Activated CD8-positive, alpha-beta T cell treated with anti-CD3 and anti-CD28 coated beads, Interleukin-2, amount 10 ng/mL, durations not matched to agents 7 days and 5 days (primary cell): ENCODE results near the gene PDCD7. TPM values are rescaled to one million over a fixed set of nuclear protein-coding genes. Genes with fewer than 3 reads are reported as not detected.
A peak's percentile ranks its signal among the peaks of the same experiment; 100 is the strongest.
"Not testable (repeated sequence)": the region's sequence is repeated elsewhere in the genome, so short reads cannot be mapped to it uniquely, and the experiment has no call there.

Experiments used
- ATAC-seq: fragments of 150-1000 bp; cut with Tn5 transposase; one replicate; pipeline ENCODE4 v1.10.0; 2021; ENCODE audit warnings: moderate library complexity
- CTCF ChIA-PET: fragments of 350-600 bp; sonication (Branson Sonifier 250); formaldehyde crosslinking; loops from one replicate; lab custom pipeline; 2021; ENCODE audit warnings: antibody characterized with exemption; lab: Charles Lee
- POLR2A ChIA-PET: fragments of 350-600 bp; sonication (Branson Sonifier 250); formaldehyde crosslinking; loops from one replicate; lab custom pipeline; 2021; ENCODE audit warnings: antibody characterized with exemption; lab: Charles Lee
- DNase-seq: peaks from one replicate; pipeline ENCODE4 v3.0.0-alpha.2; 2020
- H3K27ac Mint-ChIP-seq: one replicate; pipeline ENCODE4 v1.8.0; 2021; ENCODE audit warnings: mild to moderate bottlenecking, mixed read lengths
- H3K27me3 Mint-ChIP-seq: one replicate; pipeline ENCODE4 v1.8.0; 2021; ENCODE audit warnings: low read depth, mixed read lengths
- H3K36me3 Mint-ChIP-seq: one replicate; pipeline ENCODE4 v1.8.0; 2021; ENCODE audit warnings: low read depth, mixed read lengths
- H3K4me1 Mint-ChIP-seq: one replicate; pipeline ENCODE4 v1.8.0; 2021; ENCODE audit warnings: low read depth, mixed read lengths
- H3K4me3 Mint-ChIP-seq: one replicate; pipeline ENCODE4 v1.8.0; 2021; ENCODE audit warnings: mild to moderate bottlenecking, mixed read lengths
- H3K9me3 Mint-ChIP-seq: one replicate; pipeline ENCODE4 v1.8.0; 2022; ENCODE audit warnings: mixed read lengths; ENCODE audit not compliant: insufficient read depth
- total RNA-seq, 2 experiments: library from RNA; stranded (reverse); gene quantifications; one replicate each; pipeline ENCODE4 v1.2.3, GENCODE V29; 2021

Gene PDCD7
- total RNA-seq, 2 experiments from 2014 or later, result 31.5 to 34.9 TPM

- Mint-ChIP-seq H3K4me3 (no peak overlapping the region), H3K27me3 (no peaks in the 10 kb centered on the region), H3K36me3 (peaks cover 16% of the 10 kb centered on the region), H3K4me1 (no peaks in the 10 kb centered on the region), H3K9me3 (no peaks in the 10 kb centered on the region), H3K27ac (no peak overlapping the region)
- ATAC-seq (no peak), DNase-seq (no peak)
- CTCF ChIA-PET, result interaction anchor here (0.7 kb wide), 1 partner anchor 12 kb away, joined by 3 read pairs; no protein-coding TSS in a partner anchor
- POLR2A ChIA-PET, result interaction anchor here (1.0 to 2.0 kb wide), 2 partner anchors 136 to 141 kb away, joined by 3 to 7 read pairs; partner anchors contain the start of gene RNU5B-1
Observed at GRCh38 chr15:65164139-65164538, 30.5 kb upstream of the PDCD7 start.

DNA sequence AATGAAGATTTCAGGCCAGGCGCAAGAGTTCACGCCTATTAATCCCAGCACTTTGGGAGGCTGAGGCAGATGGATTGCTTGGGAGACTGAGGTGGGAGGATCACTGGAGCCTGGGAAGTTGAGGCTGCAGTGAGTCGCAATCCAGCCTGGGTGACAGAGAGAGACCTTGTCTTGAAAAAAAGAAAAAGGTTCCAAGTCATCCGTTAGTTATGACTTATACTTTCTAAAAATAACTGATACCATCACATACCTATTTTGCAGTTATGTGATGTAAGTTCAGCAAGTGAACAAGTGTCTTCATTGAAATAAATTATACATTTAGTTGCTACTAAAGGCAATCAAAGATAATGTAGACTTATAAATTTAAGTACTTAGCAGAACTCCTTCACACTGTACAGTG is 29.4 kb upstream of the PDCD7 start:
- Mint-ChIP-seq H3K4me3 (no peak overlapping the region), H3K27me3 (no peaks in the 10 kb centered on the region), H3K27ac (no peak overlapping the region), H3K4me1 (no peaks in the 10 kb centered on the region), H3K9me3 (no peaks in the 10 kb centered on the region), H3K36me3 (peaks cover 16% of the 10 kb centered on the region)
- CTCF ChIA-PET, result no interaction called here
- DNase-seq (no peak), ATAC-seq (no peak)
- POLR2A ChIA-PET, result no interaction called here

DNA sequence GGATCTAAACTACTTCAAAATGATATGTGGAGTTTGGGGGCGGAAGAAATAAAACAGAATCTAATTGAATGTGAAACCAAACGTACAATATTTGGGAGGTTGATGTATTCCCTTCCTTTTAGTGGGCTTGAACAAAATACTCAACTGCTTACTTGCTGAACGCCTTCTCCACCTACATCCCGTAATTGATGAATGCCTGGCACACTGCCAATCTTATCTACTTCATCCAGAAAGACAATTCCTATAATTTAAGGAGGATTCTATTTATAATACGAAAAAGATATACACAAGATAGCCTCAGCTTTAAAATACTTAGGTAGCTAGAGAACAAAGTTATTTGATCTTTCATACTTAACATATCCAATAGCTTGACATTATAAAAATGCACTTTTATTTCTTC is 23.1 kb upstream of the PDCD7 start:
- Mint-ChIP-seq H3K4me1 (no peaks in the 10 kb centered on the region), H3K4me3 (no peak overlapping the region), H3K27ac (no peak overlapping the region), H3K36me3 (peaks cover 27% of the 10 kb centered on the region), H3K9me3 (no peaks in the 10 kb centered on the region), H3K27me3 (no peaks in the 10 kb centered on the region)
- no peak for ATAC-seq
- ChIA-PET POLR2A (no interaction called here), CTCF (interaction anchor here (0.8 to 1.1 kb wide), 2 partner anchors 55 to 125 kb away, joined by 3 to 4 read pairs; no protein-coding TSS in a partner anchor)
- DNase-seq, result no peak

DNA sequence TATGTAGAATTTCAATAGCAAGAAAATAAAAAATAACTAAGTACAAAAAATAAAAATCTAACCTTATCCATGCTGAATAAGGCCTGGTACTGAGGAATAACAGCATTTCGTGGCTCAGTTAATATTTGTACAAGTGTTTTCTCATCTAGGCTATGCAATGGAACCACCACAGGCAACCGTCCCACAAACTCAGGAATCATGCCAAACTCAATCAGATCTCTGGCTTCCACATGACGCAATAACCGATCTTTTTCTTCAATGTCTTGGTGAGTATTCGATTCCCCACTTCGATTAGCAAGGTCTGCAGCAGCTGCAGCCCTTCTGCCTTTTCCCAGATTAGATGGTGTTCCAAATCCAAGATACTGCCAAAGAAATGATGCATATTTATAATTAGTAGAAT is 21.1 kb upstream of the PDCD7 start:
- no peaks in the 10 kb centered on the region for H3K9me3 Mint-ChIP-seq
- no peaks in the 10 kb centered on the region for H3K27me3 Mint-ChIP-seq
- peaks cover 31% of the 10 kb centered on the region for H3K36me3 Mint-ChIP-seq
- H3K4me3 Mint-ChIP-seq, result no peak overlapping the region
- POLR2A ChIA-PET, result no interaction called here
- DNase-seq (no peak), ATAC-seq (no peak)
- CTCF ChIA-PET, result interaction anchor here (1.1 kb wide), 1 partner anchor 54 kb away, joined by 3 read pairs; no protein-coding TSS in a partner anchor
- H3K4me1 Mint-ChIP-seq, result no peaks in the 10 kb centered on the region
- H3K27ac Mint-ChIP-seq, result no peak overlapping the region

GRCh38 chr15:65147902-65148301 is 14.3 kb upstream of the PDCD7 start:
- Mint-ChIP-seq H3K27me3 (no peaks in the 10 kb centered on the region), H3K9me3 (no peaks in the 10 kb centered on the region), H3K4me1 (no peaks in the 10 kb centered on the region), H3K27ac (no peak overlapping the region), H3K36me3 (peaks cover 14% of the 10 kb centered on the region), H3K4me3 (no peak overlapping the region)
- ChIA-PET POLR2A (interaction anchor here (0.9 kb wide), 2 partner anchors 13 to 157 kb away, joined by 3 read pairs; partner anchors contain the start of gene RNU5B-1), CTCF (interaction anchor here (0.9 to 1.4 kb wide), 2 partner anchors 14 to 95 kb away, joined by 3 read pairs; no protein-coding TSS in a partner anchor)
- DNase-seq (no peak), ATAC-seq (no peak)

DNA sequence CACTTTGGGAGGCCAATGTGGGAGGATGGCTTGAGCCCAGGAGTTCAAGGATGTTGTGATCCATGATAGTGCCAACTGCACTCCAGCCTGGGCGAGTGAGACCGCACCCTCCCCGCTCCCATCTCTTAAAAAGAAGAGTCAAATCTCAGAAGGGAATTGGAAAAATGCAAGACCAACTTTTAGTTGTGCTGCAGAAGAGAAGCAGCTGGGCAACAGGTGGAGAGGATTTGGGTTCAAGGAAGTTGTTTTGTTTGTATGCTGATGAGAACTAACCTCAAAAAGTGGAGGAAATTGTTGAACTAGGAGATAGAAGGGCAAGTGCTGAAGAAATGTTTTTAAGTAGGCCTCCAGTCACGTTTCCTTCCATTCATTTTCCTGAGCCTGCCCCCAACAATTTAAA is 12.8 kb upstream of the PDCD7 start:
- no peaks in the 10 kb centered on the region for H3K4me1 Mint-ChIP-seq
- no peak overlapping the region for H3K27ac Mint-ChIP-seq
- H3K9me3 Mint-ChIP-seq, result no peaks in the 10 kb centered on the region
- CTCF ChIA-PET, result no interaction called here
- POLR2A ChIA-PET, result no interaction called here
- no peak overlapping the region for H3K4me3 Mint-ChIP-seq
- H3K27me3 Mint-ChIP-seq, result no peaks in the 10 kb centered on the region
- no peak for DNase-seq
- H3K36me3 Mint-ChIP-seq, result peaks cover 8% of the 10 kb centered on the region
- ATAC-seq, result no peak

- H3K27ac Mint-ChIP-seq, POLR2A ChIA-PET, H3K4me3 Mint-ChIP-seq, H3K9me3 Mint-ChIP-seq, H3K27me3 Mint-ChIP-seq, H3K4me1 Mint-ChIP-seq, DNase-seq, CTCF ChIA-PET, ATAC-seq, H3K36me3 Mint-ChIP-seq: not testable (repeated sequence)
Observed at GRCh38 chr15:65138631-65139030, 5.0 kb upstream of the PDCD7 start.

- H3K36me3 Mint-ChIP-seq, H3K27ac Mint-ChIP-seq, DNase-seq, H3K9me3 Mint-ChIP-seq, POLR2A ChIA-PET, ATAC-seq, CTCF ChIA-PET, H3K4me1 Mint-ChIP-seq, H3K27me3 Mint-ChIP-seq, H3K4me3 Mint-ChIP-seq: not testable (repeated sequence)
Observed at GRCh38 chr15:65137893-65138292, 4.3 kb upstream of the PDCD7 start.

DNA sequence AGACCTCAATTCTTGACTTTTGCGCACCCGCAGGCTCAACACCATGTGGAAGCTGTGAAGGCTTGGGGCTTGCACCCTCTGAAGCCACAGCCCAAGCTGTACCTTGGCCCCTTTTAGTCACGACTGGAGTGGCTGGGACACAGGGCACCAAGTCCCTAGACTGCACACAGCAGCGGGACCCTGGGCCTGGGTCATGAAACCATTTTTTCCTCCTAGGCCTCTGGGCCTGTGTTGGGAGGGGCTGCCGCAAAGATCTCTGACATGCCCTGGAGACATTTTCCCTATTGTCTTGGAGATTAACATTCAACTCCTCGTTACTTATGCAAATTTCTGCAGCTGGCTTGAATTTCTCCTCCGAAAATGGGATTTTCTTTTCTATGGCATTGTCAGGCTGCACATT is 3.5 kb upstream of the PDCD7 start:
- H3K27ac Mint-ChIP-seq, CTCF ChIA-PET, H3K36me3 Mint-ChIP-seq, H3K27me3 Mint-ChIP-seq, H3K9me3 Mint-ChIP-seq, POLR2A ChIA-PET, H3K4me3 Mint-ChIP-seq, DNase-seq, H3K4me1 Mint-ChIP-seq, ATAC-seq: not testable (repeated sequence)

GRCh38 chr15:65134538-65134937 is 930 bp upstream of the PDCD7 start:
- ChIA-PET POLR2A (interaction anchor here (0.8 to 1.6 kb wide), 6 partner anchors 47 to 177 kb away, joined by 3 to 11 read pairs (median 4); partner anchors contain the start of gene RNU5B-1), CTCF (interaction anchor here (0.7 to 1.2 kb wide), 2 partner anchors 14 to 101 kb away, joined by 3 read pairs; no protein-coding TSS in a partner anchor)
- peak overlapping the region; percentile 88 for H3K4me3 Mint-ChIP-seq
- H3K4me1 Mint-ChIP-seq, result peaks cover 19% of the 10 kb centered on the region
- no peak for ATAC-seq
- H3K36me3 Mint-ChIP-seq, result peaks cover 7% of the 10 kb centered on the region
- H3K27ac Mint-ChIP-seq, result peak overlapping the region; percentile 97
- no peaks in the 10 kb centered on the region for H3K27me3 Mint-ChIP-seq
- DNase-seq, result no peak
- H3K9me3 Mint-ChIP-seq, result peaks cover 4% of the 10 kb centered on the region

DNA sequence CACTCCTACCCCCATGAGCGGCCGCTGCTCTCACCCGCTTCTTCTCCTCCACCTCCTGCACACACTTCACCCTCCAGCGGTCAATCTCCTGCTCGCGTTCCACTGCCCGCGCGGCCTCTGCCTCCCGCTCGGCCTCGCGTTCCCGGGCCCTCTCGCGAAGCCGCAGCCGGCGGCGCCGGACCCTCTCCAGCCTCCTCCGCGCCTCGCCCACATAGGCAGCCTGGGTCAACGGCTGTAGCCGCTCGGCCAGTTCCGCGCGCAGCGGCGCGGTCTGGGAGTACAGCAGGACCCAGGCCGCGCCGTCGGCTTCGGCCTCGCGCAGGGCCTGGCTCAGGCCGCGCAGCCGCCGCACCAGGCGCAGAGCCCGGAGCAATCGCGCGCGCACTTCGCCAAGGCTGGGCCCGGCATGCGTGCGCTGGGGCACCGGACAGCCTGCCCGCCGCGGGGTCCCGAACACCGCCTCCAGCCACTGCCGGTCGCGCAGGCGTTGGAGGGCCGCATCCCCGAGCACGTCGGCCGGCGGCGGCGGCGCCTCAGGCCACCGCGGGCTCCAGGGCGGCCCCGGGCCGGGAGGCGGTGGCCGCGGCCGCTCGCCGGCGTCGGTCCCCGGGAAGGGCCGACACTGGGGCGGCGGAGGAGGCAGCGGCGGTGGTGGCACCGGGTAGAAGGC is 595 bp downstream of the PDCD7 start:
- ATAC-seq, result peak; percentile 48
- Mint-ChIP-seq H3K4me1 (peaks cover 19% of the 10 kb centered on the region), H3K9me3 (peaks cover 4% of the 10 kb centered on the region), H3K27me3 (no peaks in the 10 kb centered on the region), H3K27ac (peak overlapping the region; percentile 90), H3K36me3 (peaks cover 18% of the 10 kb centered on the region), H3K4me3 (peak overlapping the region; percentile 90)
- POLR2A ChIA-PET, result interaction anchor here (0.6 to 1.6 kb wide), 6 partner anchors 154 to 178 kb away, joined by 3 to 11 read pairs (median 3); partner anchors contain the start of genes PARP16 and RNU5B-1
- peak; percentile 30 for DNase-seq
- CTCF ChIA-PET, result interaction anchor here (0.9 kb wide), 1 partner anchor 137 kb away, joined by 3 read pairs; no protein-coding TSS in a partner anchor

DNA sequence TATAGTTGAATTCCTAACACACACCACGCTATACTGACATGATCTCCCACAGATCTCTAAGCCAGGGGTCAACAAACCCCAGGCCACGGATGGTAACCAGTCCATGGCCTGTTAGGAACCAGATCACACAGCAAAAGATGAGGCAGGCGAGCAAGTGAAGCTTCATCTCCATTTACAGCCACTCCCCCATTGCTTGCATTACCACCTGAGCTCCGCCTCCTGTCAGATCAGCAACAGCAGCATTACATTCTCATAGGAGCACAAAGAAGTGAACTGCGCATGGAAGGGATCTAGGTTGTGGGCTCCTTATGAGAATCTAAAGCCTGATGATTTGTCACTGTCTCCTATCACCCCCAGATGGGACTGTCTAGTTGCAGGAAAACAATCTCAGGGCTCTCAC is 2.7 kb downstream of the PDCD7 start:
- peaks cover 19% of the 10 kb centered on the region for H3K4me1 Mint-ChIP-seq
- no peak for DNase-seq
- H3K27ac Mint-ChIP-seq, result no peak overlapping the region
- no peaks in the 10 kb centered on the region for H3K27me3 Mint-ChIP-seq
- no peak overlapping the region for H3K4me3 Mint-ChIP-seq
- H3K9me3 Mint-ChIP-seq, result no peaks in the 10 kb centered on the region
- ChIA-PET POLR2A (interaction anchor here (1.0 kb wide), 1 partner anchor 174 kb away, joined by 3 read pairs; the partner anchor contains the start of gene RNU5B-1), CTCF (no interaction called here)
- H3K36me3 Mint-ChIP-seq, result peaks cover 33% of the 10 kb centered on the region
- ATAC-seq, result no peak
